NCI-H146 (cell line): ENCODE data around the gene MLN.

Experiments
- DNase-seq: peaks from one replicate; lab custom pipeline; 2025; lab: John Stamatoyannopoulos, UW

The MLN gene, protein sequence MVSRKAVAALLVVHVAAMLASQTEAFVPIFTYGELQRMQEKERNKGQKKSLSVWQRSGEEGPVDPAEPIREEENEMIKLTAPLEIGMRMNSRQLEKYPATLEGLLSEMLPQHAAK

DNA sequence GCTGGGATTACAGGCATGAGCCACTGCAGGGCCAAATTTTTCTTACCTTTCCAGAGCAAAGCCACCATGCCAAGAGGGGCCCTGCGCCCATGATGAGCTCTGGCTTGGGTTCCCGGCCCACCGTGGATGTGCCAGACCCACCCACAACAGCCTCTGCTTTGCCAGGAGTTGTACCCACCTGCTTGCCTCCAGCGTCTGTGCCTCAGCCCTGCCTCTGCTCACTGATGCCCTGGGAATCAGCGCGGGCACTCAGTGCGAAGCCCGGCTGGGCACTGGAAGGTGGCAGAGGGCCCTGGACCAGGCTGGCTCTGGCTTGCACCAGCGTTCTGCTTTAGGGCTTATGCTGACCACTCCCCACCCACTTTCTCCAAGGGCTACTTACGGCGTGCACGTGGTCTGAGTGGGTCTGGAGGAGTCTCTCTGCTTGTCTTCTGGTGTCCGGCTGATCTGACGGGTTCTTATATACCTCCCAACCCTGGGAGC, at the start of gene MLN:
MLN (minus strand) TSS at position 433 of the 483 bp plus-strand sequence. CDS start 2,840 bp downstream, outside the sequence.
- DNase-seq = no peak

DNA sequence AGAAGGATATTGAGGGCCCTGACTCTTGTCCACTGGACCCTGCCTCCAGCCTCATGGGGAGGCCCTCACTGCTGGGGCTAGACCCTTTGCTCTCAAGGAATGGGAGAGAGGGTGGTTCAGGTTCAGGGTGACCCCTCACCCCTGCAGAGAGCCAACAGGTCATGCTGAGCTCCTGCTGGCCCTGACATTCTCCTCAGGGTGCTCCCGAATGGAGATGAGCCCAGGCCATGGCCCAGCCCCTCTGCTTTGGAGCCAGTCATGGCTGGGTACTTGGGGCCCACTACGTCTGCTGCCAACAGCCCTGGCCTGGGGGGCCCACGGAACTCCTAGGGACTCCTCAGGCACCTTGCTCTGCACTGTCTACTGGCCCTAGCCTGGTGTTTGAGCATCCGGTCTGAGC, 49.2 kb upstream of the MLN start:
- no peak for DNase-seq

DNA sequence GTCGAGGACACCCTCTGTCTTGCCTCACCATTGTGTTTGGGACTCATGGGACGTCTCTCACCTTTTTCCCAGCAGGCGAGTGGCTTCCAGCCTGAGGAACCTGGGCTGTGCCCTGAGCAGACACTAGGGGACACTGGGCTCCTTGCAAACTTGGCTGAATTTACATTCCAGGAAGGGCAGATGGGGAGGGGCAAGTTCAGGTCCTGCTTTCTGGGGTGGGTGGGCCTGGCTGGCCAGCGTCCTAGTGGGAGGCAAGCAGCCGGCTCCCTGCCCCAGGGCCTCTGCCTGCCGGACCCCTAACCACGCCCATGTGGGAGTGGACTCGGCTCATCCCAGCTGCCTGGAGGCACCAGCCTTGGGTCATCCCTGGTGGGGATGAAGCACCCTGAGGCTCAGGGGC, 48.2 kb upstream of the MLN start:
- DNase-seq = peak; percentile 71

DNA sequence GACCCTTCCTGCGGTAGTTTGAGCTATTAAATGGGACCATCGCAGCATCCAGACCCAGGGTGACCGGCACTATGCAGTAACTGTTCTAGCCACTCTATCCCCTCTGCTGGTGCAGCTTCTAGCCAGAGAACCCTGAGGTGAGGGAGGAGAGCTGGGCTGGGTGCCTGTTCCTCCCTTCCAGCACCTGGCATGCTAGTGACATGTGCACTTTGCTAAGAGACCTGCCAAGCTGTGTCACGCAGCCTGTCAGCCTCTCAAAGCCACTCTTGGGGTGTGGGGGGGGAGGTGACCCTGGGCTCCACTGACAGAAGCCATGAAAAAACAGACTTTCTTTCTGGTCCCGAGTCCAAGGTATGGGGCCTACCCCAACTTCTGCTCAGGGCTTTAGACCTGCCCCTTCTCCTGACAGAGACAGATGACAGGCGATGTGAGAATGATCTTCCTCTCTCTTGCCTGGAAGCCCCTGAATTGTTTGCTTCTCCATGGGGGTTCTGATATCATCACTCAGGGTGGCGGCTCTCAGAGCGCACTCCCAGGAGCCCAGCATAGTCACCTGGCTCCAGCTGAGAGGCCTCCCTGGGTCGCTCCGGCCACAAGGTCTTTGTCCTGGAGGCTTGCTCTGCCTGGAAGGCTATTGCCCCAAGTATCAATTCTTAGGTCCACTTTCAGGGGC, 47.2 kb upstream of the MLN start:
- peak; percentile 92 for DNase-seq

DNA sequence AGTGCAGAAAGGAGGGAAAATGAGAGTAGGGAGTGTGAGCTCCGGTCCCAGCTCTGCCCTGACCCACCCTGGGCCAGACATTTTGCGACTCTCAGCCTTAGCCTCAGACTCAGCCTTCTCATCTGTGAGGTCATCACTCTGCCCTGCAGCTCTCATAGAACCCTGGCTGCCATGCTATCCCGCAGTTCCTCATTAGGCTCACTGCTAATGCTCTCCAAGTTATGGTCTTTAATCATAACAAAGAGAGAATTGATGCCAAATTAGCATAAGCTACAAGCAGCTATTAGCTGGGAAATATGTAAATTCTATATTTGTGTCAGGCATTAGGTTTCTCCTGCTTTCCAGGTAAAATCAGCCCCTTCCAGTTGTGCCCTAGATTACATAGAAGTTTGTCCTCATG, 46.5 kb upstream of the MLN start:
- DNase-seq = no peak

DNA sequence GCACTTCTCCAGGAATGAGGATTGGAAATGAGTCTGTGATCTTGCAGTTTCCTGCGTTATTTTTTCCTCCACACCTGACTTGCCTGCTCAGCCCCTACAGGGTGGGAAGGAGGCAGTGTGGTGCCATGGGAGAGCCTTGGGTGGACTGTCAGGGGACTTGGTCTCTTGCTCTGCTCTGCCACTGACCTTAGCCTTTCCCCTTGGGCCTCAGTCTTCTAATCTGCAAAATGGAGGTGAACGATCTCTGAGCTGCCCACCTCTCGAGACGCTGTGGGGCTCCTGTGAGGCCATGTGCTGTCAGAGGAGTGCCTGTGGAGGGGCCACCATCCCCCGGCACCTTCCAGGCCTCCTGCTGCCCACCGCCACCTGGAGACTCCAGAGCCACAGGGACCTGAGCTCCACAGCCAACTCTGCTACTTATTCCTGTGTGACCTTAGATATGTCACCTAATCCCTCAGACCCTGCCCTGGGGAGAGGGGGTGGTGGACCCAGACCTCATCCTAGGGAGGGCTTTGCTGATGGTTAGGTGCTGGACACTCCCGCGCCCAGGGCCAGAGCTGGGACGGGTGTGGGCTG, 45.8 kb upstream of the MLN start:
- no peak for DNase-seq

DNA sequence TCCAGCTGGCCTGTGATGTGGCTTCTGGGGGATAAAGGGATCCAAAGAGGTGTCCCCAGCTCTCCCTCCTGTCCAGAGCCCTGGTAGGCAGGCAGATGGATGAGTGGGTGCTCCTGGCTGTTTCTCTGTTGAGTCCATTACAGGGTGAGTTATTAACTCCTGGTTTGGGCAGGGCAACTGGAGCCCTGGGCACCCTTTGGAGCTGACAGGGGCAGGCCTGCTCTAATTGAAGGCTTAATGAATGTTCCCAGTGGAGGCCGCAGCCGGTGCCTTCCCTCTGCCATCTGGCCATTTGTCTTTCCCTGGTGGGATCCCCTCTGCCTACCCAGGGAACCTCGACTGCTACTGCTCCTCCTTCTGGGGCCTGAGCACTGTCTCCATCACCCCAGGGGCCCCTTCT, 44.7 kb upstream of the MLN start:
- DNase-seq = no peak

DNA sequence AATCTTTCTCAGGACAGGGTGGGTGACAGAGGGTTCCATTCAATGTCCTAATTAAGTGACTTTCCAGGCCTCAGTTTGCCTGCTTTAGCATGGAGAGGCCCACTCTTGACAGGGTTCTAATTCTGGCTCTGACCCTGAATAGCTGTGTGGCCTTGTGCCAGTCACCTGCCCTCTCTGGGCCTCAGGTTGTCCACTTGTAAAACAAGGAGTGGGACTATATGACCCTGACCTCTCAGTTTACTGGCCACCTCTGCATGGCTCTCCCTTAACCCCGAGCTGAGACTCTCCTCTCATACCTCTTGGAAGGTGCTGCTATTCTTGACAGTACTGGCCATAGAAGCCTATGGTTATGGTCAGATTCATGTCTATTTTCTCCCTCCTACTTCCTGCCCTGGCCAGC, 44.1 kb upstream of the MLN start:
- DNase-seq = no peak

DNA sequence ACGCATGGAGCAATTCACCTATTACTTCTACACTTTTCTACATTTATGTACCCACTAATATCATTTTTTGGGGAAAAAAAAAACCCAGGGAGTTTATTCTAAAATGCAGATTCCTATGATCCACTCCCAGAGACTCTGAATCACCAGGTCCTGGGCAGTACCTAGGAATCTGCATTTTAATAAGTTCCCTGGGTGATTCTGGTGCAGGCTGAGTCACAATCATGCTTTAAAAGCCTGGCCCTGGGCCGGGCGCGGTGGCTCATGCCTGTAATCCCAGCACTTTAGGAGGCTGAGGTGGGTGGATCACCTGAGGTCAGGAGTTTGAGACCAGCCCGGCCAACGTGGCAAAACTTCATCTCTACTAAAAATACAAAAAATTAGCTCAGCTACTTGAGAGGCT, 43.3 kb upstream of the MLN start:
- DNase-seq = no peak

DNA sequence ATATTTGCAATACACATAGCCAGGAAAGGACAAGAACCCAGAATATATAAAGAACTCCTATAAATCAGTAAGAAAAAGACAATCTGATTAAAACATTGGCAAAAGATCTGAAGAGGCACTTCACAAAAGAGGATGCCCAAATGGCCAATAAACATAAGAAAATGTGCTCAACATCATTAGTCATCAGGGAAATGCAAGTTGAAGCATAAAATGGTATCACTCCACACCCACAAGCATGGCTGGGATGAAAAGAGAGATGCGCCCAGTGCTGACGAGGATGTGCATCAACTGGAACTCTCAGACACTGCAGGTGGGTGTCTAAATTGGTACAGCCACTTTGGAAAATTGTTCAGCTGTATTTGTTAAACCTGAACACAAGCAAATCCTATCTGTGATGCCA, 42.4 kb upstream of the MLN start:
- peak; percentile 29 for DNase-seq

DNA sequence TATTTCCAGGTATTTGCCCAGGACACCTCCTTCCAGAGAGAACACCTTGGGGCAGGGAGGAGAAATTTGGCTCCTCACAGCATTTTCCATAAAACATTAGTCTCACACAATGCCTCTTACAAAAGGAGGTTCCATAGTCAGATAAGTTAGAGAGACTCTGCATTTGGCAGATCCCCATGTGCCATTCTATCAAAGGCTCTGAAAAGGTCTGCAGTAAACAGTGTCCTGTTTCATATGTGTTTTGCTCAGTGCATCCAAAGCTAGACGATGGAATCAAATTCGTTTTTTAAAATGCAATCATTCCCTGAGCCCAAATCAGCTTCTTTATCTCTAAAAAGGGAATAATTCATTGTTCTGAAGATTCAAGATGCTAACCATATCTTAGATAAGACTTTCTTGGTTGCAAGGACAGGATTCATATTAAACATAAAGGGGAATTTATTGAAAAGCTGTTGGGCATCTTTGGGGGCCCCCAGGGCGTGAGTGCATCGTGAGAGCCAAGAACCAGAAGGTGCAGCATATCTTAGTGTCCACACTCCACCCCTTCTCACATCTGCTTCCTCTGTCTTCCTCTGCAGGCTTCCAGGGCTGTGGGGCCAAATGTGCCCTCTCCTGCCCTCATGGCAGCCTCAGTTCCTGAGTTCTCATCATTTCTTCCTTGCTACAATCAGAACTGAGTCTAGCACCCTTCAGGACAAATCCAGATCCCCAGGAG, 41.4 kb upstream of the MLN start:
- no peak for DNase-seq

DNA sequence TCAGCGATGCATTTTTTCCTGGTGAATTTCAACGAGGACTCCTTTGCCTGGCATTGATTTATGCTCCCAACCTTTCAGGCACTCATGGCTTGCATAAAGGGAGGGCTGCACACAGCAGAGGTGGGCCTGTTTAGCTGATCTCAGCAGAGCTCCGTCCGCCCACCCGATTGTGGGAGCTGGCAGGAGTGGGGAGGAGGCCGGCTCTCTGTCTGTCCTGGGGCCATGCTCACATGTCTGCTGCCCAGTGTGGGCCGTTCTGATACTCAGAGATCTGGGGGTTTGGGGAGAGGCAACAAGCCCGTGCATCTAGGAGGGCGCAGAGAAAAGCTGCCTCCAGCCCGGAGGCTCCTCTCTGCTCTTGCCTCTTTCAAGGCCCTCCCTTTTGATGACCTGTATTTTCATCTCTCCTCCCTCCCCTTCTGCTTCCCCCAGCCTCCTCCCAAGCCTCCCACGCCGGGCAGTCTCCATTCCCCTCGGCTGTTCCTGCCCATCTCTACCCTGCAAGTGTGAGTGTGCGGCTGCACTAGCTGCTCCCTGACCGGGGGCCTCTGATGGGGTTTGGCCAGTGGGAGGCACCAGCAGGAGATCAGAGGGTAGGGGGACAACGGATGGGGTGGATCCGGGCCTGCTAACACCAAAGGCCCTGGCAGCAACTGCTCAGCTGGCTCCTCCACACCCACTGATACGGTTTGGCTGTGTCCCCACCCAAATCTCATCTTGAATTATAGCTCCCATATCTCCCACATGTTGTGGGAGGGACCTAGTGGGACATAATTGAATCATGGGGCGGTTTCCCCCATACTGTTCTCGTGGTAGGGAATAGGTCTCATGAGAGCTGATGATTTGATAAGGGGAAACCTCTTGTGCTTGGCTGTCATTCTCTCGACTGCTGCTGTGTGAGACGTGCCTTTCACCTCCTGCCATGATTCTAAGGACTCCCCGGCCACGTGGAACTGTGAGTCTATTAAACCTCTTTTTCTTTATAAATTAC, 39.6 kb upstream of the MLN start:
- no peak for DNase-seq

DNA sequence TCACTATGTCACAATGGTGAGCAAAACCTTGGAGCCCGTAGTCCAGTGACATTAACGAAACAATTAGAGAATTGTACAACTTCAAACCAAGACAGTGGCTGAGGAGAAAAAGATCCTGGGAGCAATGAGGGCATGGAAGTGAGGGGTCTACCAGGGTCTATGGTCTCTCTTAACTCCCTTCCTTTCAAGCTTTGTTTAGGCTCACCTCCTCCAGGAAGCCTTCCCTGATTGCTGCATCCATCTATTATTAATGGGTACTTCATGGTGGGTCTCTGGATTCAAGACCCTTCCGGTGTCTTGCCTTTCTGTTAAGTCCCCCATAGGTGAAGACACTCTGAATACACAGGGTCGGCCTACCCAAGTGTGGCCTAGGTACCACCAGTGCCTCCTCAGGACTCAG, 38.1 kb upstream of the MLN start:
- no peak for DNase-seq

DNA sequence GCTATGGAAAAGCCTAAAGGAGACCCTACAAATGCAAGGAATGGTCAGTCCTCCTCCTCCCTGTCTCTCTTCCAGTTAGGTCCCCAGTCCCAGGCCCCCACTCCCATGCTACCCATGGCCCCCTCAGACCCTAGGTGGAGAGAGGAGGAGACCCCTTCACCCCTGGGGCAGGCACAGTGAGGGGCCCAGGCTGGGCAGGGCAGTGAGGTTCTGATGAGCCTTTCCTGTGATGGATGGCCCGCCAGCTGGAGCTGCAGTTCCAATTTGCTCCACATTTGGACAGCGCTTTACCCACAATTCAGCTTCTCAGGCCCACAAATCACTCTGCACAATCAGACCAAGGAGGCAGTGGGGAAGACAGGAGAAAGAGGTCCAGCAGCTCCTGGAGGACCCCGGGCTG, 37.3 kb upstream of the MLN start:
- no peak for DNase-seq

DNA sequence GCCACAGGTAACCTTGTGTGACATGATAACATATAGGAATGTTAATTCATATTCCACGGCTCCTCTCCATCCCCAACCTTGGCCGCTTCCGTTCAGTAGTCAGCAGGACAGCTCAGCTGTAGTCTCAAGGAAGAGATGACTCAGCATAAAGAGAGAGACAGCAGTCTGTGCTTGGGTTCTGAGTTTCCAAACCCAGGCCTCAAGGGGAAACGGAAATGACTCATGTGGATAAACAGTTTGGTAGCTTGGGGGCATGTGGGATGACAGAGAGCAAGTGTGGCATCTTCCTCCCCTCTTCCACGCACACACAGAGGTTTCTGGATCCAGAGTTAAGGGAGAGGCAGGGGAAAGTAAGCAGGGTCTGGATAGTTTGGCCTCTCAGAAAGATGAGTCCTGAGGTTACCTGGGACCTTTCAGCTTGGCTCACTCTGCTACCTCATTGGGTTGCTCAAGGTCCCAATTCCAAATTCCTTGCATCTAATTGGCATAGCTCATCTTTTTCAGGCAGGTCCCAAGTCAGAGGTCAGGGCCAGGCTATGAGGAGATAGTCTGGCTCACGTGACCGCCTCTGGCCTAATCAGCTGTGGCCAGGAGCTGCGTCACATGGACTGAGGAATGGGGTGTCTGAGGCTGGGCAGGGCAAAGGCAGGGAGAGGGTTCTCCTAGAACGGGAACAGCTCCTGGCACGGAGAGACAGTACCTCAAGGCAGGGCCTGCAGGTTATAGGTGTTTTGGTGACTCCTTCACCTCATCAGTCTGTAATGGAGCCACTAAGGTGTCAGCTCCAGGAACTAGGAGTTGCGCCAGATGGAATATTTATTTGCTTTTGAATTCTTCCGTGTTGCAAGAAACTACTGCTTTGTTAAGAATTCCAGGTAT, 36.5 kb upstream of the MLN start:
- DNase-seq = peak; percentile 38

DNA sequence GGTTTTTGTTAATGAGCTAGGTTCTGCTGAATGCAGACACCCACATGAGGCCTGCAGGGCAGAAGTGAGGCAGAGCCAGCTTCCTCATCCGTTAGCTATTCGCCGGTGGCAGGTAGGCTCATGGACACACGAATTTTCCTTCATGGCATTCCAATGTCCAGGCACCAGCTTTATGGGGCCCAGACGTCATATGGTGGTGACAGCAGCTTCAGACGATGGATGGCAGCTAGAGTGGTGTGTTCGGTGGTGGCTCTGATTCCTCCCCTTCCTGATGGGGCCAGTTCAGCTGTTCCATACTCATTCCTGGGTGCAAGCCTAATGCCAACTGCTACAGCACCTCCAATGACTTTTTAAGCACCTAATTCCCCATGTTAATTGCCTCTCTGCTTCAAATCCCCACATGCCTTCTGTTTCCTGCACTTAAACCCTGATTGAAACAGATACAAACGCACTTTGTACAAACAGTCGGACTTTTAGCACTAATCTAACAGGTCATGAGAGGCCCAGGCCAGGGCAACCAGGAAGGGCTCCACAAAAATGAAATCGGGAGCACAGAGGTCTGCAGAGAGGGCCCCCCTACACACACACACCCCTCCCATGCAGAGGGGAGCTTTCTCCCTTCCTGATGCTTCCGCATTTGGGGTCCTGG, 35.7 kb upstream of the MLN start:
- no peak for DNase-seq

DNA sequence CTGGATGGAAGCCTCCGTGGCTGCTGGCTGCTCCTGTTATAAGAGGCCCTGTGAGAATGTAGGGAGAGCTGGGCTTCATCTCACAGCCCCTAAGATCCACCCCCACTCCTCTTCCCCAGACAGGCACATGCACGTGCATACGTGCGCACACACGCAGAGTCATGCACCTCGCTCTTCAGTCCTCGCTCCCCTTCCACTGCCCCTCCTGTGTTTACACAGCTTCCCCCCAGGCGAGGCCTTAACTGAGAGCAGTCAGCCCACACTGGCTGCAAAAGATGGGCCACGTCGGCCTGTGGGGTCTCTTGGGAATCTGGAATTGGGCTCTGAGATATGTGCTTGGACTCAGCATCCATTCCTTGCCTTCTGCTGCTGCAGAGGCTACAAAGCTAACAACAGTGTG, 35.2 kb upstream of the MLN start:
- no peak for DNase-seq

DNA sequence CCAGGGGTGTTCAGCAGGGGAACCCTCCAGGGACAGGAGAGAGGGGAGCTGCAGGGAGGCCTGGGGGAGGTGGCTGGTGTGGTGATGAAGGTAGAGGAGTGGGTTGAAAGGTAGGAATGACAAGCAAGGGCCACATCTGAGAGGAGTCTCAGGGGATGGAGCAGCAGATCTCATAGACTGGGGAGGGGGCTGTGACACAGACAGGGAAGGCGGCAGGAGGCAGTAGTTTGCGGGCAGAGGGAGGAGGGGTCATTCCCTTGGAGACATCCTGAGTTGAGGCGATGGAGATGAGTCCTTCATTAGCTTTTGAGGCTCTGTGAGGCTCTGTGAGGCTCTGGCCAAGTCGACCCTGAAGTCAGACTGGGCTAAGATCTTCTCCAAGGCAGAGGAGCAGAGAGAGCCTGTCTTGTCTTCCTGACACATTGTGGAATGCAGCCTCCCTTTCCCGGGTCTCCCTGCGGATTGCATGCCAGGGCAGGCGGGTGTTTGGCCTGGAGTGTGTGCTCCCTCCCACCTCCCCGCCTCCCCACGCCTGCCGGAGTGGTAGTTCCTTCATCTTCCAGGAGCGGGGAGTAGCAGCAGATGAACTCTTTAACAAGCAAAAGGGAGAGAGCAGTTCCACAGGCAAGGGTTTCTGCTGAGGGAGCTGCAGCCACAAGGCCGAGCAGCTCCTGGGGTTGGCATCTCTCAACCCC, 34.3 kb upstream of the MLN start:
- DNase-seq = no peak

DNA sequence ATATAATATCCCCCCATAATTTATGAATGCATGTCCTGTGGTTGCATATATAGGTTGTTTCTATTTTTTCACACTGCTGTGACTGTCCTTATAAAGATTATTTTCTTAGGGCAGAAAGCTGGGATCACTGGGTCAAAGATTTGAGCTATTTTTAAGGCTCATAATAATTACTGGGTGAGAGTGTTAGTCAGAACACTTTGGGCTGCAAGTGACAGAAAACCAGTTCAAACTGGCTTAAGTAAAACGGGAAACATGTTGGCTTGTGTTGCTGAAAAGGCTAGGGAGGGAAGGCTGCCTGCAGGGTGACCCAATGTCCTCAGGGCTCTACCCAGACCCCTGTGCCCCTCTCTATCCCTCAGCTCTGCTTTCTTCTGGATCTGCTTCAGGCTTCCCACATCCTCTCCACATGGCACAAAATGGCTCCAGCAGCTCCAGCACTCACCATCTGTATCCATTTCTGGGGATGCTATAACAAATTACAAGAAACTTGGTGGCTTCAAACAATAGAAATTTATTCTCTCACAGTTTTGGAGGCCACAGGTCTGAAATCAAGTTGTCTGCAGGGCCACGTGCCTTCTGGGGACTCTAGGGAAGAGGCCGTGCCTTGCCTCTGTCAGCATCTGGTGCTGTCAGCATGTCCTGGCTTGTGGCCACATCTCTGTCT, 33.1 kb upstream of the MLN start:
- DNase-seq = no peak
